Upper lobe of left lung (tissue), 4 donors: ENCODE measurements around the gene ACTR3C.

Experiments
- CTCF ChIP-seq, 6 experiments: fragments of 450-650 bp in 4 of 6; fragments of 200-600 bp in 2 of 6; sonication (generic) in 2 of 6; IDR thresholded peaks; one replicate each; pipeline ENCODE4 v1.5.1; 2016 to 2019; ENCODE audit warnings: antibody characterized with exemption in 6 of 6
- EP300 ChIP-seq, 4 donors: sonication (generic); formaldehyde crosslinking; IDR thresholded peaks; one replicate each; pipeline ENCODE4 v1.5.1; 2017; ENCODE audit warnings: antibody characterized with exemption in 4 of 4, control low read depth in 2 of 4
- POLR2A ChIP-seq, 4 donors: fragments of 450-650 bp; IDR thresholded peaks; one replicate each; pipeline ENCODE4 v1.5.1; 2016 to 2017; ENCODE audit warnings: antibody characterized with exemption in 4 of 4, mild to moderate bottlenecking in 2 of 4
- POLR2AphosphoS5 ChIP-seq, 2 donors: sonication (generic); formaldehyde crosslinking; IDR thresholded peaks; one replicate each; pipeline ENCODE4 v1.5.1; 2017; ENCODE audit warnings: antibody characterized with exemption in 2 of 2

DNA sequence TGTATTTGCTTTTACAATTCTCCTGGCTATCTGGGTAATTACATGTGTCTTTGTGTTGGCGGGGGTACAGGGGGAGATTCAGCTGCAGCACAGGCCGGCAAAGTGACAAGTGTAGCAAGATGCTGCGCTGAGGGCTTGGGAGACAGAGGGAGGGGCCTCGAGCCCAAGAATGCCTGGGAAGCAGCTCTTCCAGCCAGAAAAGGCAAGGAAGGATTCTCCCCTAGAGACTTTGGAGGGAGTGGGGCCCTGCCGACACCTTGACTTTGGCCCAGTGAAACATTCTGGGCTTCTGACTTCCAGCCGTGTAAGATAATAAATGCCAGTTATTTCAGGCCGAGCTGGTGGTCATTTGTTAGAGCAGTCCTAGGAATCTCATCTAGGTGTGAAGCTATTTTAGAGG, 38.1 kb upstream of the ACTR3C start:
- TF ChIP-seq POLR2AphosphoS5 (IDR thresholded peaks at IDR 0.05) (no peak), CTCF (IDR thresholded peaks at IDR 0.05) (no peak), POLR2A (IDR thresholded peaks at IDR 0.05) (no peak), EP300 (IDR thresholded peaks at IDR 0.05) (no peak)
